HG02678 (cell line): Measurements from ENCODE around the gene SUPT5H.

Source experiments
- ATAC-seq: cut with Tn5 transposase; IDR thresholded peaks from one replicate; pipeline ENCODE4 v1.9.1; 2021; ENCODE audit warnings: mild to moderate bottlenecking, moderate library complexity; ENCODE audit not compliant: unreplicated experiment

SUPT5H gene

DNA sequence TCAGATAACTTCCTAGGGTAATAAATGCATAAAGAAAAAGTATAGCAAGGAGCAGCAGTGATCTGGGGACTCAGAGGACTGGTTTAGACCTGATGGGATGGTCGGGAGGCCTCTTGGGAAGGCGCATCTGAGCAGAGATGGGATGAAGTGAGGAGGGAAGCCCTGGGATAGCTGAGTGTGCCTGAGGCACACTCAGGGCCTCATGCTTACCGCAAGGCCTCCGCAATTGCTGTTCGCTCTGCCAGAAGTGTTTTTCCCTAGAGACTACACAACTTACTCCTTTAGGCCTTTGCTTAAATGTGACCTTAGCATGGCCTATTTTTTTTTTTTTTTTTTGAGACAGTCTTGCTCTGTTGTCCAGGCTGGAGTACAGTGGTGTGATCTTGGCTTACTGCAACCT is 49.3 kb downstream of the SUPT5H start:
- no peak for ATAC-seq

DNA sequence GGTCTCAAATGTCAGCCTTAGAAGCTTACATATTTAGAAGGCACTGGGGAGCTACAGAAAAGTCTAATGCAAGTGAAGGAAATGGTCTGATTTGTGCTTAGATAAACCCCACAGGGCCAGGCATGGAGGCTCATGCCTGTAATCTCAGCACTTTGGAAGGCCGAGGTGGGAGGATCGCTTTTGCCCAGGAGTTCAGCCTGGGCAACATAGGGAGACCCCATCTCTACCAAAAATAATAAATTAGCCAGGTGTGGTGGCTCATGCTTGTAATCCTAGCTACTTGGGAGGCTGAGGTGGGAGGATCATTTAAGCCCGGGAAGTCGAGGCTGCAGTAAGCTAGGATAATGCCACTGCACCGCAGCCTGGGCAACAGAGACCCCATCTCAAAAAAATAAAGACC is 50.7 kb downstream of the SUPT5H start:
- no peak for ATAC-seq

DNA sequence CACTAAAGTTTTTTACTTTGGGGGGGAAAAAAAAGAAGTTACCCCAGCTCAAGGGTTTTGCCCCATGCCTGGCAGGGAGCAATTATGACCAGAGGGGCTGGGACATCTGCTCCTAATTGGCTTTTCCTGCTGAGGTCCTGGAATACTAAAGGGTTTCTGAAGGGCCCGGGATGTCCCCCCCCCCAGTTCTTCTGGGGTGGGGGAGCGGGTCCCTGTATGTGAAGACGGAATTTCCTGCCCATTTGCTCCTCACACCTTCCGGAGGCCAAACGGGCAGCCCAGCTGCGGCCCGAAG is 52.3 kb downstream of the SUPT5H start:
- ATAC-seq = no peak

DNA sequence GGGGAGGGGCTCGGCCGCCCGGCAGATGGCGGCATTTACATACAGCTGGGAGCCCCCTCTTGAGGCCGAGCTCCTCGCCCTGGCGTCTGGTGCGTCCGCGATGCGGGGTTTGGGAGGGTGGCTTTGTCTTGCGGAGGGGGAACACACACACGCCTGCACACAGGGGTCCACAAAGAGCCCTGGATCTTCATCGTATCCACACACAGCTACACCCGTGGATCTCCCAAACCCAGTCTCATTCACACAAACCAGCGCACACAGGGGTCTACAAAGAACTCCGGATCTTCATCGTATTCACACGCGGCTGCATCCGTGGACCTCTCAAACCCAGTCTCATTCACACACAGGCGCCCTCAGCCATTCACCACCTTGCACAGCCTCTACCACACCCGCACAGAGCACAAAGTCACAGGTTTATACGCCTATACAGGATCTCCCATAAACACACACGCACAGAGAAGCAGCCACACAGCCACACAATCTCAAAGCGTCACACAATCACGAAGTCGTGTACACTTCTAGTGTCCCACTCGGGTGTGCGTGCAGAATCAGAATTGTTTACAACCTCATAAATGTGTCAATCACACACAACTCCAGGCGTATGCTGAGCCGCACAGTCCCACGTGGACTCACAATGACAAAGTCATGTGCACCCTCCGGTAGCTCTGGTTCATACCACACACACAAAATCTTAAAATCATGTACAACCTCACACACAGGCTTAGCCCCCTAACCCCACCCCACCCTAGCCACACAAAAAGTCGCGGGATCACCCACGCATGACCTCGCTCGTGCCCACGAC is 52.8 kb downstream of the SUPT5H start:
- no peak for ATAC-seq

DNA sequence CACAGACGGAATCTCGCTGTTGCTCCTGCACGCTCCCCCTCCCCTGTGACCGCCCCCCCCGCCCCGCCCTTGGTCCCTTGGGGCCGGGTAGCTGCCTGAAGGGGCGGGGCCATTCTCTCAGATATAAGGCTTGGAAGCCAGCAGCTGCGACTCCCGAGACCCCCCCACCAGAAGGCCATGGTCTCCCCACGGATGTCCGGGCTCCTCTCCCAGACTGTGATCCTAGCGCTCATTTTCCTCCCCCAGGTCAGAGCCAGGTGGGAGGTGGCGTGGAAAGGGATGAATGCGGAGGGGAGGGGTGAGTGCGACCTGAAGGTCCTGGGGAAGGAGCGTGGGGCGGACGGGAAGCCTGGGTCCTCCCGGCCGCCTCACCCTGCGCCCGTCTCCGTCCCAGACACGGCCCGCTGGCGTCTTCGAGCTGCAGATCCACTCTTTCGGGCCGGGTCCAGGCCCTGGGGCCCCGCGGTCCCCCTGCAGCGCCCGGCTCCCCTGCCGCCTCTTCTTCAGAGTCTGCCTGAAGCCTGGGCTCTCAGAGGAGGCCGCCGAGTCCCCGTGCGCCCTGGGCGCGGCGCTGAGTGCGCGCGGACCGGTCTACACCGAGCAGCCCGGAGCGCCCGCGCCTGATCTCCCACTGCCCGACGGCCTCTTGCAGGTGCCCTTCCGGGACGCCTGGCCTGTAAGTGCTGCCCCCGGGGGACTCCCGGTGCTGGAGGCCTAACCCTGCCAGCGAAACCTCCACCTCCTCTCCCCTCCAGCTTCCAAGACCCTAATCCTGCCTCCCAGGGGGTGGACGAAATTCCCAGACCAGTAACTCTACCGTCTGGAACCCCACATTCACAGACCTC is 53.6 kb downstream of the SUPT5H start, which contains the start of gene DLL3:
Gene DLL3, plus strand, starts transcription at position 150 of the 845 bp plus-strand sequence. Its CDS starts 28 bp downstream, at position 178.
- no peak for ATAC-seq

DNA sequence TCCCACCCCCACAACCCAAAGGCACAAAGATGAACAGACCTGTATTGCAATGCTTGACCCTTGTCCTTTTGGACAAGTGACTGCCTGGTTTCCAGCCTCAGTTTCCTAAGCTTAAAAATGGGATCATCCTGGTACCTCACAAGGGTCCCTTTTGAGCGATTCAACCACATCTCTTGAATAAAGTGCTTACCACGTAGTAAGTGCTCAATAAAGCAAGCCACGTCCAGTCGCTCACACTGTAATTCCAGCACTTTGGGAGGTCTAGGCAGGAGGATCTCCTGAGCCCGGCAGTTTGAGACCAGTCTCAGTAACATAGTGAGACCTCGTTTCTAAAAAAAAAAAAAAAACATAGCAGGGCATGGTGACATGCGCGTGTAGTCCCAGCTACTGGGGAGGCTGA is 54.5 kb downstream of the SUPT5H start:
- ATAC-seq = no peak

DNA sequence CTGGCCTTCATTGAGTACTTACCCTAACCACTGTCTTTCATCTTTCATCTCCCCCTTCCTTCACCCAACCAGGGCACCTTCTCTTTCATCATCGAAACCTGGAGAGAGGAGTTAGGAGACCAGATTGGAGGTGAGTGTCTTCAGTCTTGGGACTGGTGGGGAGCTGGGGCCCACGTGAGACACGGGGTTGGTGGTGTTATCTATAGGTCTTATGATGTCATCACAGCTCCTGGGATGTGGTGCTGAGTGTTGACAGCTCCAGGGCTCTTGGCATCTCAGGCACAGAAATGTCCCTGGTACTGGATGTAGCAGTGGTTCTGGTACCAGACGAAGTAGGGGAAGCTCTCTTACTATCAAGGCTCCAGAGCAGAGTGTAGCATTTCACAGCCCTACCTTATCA is 55.2 kb downstream of the SUPT5H start:
- ATAC-seq = no peak

DNA sequence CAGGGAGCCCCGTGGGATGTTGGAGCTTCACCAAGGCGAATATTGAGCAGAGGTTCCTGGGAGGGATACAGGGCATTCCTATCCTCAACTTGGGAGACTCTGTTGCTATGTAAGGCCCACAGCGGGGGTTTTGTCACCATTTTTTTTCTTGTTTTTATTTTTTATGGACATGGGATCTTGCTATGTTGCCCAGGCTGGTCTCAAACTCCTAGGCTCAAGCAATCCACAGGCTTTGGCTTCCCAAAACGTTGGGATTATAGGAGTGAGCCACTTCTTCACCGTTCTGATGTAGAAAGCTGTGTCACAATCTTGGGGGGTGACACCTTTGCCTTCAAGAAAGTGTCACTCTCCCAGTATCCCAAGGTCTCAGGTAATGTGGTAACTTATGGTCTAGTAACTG is 56.0 kb downstream of the SUPT5H start:
- no peak for ATAC-seq

DNA sequence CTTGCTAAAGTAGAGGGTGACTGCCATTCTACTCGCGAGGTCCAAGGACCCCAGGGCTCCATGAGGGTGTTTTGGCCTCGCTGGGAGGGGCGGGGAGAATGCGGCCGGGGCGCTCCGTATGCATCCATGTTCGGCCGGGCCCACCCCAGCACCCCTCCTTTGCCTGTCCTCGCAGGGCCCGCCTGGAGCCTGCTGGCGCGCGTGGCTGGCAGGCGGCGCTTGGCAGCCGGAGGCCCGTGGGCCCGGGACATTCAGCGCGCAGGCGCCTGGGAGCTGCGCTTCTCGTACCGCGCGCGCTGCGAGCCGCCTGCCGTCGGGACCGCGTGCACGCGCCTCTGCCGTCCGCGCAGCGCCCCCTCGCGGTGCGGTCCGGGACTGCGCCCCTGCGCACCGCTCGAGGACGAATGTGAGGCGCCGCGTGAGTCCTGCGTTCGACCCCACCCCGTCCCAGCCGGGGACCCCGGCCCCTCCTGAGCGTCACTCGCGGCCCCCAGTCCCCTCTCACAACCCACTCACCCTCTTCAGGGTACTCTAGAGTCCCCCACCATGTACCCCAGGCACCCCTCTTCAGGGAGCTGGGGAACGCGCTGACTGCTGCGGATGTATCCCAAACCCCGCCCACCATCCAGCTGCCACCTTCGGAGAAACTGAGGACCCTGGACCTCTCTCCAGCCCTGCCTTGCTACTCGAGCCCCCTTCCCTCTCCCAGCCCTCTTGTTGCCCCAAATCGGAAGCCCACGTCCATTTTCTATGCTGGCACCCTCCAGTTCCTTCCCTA is 57.4 kb downstream of the SUPT5H start:
- peak; percentile 52 for ATAC-seq

DNA sequence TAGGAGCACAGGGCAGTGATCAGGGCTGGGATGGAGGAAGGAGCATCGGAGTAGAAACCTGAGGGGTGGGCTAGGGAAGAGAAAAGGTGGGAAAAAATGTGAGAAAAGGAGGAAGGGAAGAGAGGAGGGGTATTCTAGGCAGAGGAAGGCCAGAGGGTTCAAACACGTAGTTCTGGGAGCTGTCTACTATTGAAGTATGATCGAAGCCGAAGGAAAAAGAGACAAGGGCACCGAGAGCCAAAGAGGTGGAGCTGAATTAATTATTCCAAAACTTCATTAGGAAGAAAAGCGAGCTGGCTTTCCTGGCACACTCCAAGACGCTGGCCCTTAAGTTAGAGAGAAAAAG is 61.2 kb downstream of the SUPT5H start:
- ATAC-seq = no peak

DNA sequence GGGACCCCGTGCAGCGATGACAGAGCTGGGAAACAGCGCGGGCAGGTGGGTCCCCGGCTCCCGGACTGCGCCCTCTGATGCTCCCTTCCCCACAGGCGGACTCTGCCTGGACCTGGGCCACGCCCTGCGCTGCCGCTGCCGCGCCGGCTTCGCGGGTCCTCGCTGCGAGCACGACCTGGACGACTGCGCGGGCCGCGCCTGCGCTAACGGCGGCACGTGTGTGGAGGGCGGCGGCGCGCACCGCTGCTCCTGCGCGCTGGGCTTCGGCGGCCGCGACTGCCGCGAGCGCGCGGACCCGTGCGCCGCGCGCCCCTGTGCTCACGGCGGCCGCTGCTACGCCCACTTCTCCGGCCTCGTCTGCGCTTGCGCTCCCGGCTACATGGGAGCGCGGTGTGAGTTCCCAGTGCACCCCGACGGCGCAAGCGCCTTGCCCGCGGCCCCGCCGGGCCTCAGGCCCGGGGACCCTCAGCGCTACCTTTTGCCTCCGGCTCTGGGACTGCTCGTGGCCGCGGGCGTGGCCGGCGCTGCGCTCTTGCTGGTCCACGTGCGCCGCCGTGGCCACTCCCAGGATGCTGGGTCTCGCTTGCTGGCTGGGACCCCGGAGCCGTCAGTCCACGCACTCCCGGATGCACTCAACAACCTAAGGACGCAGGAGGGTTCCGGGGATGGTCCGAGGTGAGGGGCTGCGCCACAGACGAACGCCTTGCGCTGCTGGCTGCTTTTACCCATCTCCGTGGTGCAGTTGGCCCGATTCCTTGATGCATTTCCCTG is 61.7 kb downstream of the SUPT5H start:
- no peak for ATAC-seq

DNA sequence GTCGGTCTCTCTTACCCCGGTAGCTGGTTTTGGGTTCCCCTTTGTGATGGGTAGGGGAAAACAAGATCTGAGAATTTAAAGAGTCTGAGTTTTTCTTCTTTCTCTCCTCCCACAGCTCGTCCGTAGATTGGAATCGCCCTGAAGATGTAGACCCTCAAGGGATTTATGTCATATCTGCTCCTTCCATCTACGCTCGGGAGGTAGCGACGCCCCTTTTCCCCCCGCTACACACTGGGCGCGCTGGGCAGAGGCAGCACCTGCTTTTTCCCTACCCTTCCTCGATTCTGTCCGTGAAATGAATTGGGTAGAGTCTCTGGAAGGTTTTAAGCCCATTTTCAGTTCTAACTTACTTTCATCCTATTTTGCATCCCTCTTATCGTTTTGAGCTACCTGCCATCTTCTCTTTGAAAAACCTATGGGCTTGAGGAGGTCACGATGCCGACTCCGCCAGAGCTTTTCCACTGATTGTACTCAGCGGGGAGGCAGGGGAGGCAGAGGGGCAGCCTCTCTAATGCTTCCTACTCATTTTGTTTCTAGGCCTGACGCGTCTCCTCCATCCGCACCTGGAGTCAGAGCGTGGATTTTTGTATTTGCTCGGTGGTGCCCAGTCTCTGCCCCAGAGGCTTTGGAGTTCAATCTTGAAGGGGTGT is 62.5 kb downstream of the SUPT5H start:
- no peak for ATAC-seq

DNA sequence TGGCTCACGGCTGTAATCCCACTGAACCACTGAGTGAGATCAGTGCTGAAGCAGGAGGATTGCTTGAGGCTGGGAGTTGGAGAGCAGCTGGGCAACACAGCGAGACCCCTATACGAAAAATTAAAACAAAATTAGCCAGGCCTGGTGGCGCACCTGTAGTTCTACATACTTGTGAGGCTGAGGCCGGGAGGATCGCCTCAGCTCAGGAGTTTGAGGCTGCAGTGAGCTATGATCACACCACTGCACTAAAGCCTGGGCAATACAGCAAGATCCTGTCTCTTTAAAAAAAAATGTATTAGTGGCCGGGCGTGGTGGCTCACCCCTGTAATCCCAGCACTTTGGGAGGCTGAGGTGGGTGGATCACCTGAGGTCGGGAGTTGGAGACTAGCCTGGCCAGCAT is 63.2 kb downstream of the SUPT5H start:
- no peak for ATAC-seq

DNA sequence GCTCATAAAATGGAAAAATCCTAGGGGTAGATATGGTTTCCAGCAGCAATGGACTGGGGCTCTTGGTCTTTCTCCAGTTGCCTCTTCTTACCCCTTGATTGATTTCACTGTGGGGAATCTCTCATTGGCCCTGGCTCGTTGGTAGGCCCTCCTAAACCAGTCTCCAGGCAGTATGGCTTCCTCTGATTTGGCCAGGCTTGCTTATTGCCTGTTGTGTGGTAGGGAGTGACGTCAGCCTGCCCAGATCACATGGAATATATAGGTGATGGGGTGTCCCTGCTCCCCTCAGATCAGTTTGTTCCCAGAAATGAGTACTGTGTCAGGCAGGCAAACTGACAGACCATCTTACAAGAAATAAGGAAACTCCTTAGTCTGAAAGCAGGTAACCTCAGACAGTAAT is 63.9 kb downstream of the SUPT5H start:
- no peak for ATAC-seq

DNA sequence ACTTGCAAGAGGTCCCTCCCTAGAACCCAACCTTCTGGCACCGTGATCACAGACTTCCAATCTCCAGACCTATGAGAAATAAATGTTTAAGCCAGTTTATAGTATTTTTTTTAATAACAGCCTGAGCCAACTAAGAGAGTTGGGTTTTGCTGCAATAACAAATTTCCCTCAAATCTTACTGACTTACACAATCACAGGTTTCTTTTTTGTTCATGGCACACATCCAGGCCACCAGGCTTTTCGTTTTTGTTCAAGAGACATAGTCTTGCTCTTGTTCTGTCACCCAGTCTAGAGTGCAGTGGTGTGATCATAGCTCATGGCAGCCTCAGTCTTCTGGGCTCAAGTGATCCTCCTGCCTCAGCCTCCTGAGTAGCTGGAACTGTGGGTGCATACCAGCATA is 67.6 kb downstream of the SUPT5H start:
- ATAC-seq = no peak

DNA sequence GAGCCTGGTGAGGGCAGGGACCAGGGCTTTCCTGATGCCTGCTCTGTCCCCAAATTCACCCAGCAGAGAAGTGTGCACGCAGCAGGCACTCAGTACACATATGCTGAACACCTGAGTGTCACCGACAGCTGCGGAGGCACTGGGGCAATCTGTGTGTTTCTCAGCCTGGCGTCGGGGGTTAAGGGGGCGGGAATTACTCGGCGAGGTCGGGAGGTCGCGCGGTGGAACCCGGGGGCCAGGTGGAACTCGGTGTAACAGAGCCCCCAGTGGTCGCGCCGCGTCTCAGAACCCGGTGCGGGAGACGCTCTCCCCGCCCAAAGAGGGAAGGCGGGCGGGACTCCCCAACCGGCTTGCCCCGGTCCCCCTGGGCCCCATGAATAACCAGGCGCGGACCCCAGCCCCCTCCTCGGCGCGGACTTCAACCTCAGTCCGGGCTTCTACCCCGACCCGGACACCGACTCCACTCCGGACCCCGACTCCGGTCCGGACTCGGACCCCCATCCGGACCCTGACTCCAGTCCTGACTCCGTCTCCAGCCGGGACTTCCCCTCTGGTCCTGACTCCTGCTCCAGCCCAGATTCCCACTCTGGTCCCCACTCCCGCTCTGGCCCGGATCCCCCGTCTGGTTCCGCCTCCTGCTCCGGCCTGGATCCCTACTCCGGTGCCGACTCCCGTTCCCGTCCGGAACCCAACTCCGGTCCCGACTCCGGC is 69.6 kb downstream of the SUPT5H start, which contains the start of gene SELENOV:
Gene SELENOV, plus strand, starts transcription at position 300 of the 711 bp plus-strand sequence. Its CDS starts 74 bp downstream, at position 374.
- ATAC-seq = no peak

DNA sequence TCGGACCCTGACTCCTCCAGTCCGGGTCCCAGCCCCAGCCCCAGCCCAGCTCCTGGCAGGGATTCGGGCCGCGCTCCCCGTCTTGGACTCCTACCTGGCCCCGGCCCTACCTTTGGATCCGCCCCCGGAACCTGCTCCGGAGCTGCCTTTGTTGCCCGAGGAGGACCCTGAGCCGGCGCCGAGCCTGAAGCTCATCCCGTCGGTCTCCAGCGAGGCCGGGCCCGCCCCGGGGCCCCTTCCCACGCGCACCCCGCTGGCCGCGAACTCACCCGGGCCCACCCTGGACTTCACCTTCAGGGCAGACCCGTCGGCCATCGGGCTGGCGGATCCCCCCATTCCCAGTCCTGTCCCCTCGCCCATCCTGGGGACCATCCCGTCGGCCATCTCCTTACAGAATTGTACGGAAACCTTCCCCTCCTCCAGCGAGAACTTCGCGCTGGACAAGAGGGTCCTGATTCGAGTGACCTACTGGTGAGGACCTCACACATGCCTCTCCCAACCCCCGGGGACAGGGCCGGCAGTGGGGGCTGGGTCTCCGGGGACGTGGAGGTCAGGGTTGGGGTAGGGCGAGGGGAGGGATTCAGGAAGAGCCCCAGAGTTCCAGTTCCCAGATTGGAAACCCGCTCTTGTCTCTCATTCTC is 70.3 kb downstream of the SUPT5H start:
- ATAC-seq = no peak

DNA sequence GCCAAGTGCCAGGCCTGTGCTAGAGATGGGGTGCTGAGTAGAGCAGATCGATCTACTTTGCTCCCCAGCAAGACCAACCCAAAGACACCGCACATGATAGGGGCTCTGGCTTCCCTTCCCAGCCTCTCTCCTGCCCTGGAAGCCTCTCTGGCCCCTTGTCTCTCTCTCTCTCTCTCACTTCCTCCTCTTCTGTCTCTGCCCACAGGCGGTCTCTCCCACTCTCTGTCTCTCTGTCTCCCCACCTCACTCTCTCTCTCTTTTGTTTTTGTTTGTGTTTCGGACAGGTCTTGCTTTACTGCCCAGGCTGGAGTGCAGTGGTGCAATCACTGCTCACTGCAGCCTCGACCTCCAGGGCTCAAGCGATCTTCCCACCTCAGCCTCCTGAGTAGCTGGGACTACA is 70.9 kb downstream of the SUPT5H start:
- no peak for ATAC-seq

DNA sequence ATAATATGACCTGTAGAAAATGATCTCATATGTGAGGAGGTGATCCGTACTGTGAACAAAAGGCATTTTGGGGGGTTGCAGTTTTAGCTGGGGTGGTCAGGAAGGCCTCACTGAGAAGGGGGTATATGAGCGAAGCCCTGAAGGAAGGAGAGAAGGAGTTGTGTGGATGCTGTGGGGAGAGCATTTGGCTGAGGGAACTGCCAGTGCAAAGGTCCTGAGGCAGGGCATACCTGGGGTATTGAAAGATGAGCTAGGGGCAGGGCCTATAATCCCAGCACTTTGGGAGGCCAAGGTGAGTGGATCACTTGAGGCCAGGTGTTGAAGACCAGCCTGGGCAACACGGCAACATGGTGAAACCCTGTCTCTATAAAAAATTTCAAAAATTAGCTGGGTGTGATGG is 72.0 kb downstream of the SUPT5H start:
- no peak for ATAC-seq
